Right atrium auricular region (tissue), 2 donors: ENCODE results near the gene MANSC1. TPM values are rescaled to one million over a fixed set of nuclear protein-coding genes. Genes with fewer than 3 reads are reported as not detected.

Experiments
- DNase-seq: peaks from one replicate; pipeline ENCODE4 v3.0.0-alpha.2; 2019; ENCODE audit warnings: low spot score
- H3K27ac ChIP-seq, 2 donors: fragments of 200-600 bp; sonication (generic); 1 replicate in 1 of 2; 2 replicates in 1 of 2; pipeline ENCODE4 v1.5.1; 2016 to 2019
- H3K27me3 ChIP-seq, 2 donors: fragments of 200-600 bp; sonication (generic); one replicate each; pipeline versions ENCODE4 v1.5.1 to v1.6.0; 2017 to 2019
- H3K36me3 ChIP-seq: fragments of 200-600 bp; sonication (generic); one replicate; pipeline ENCODE4 v1.5.1; 2016
- H3K4me1 ChIP-seq, 2 donors: fragments of 200-600 bp; sonication (generic); one replicate each; pipeline versions ENCODE4 v1.5.1 to v1.6.0; 2017 to 2019
- H3K4me3 ChIP-seq, 2 donors: fragments of 200-600 bp; sonication (generic); 1 replicate in 1 of 2; 2 replicates in 1 of 2; pipeline ENCODE4 v1.5.1; 2017 to 2019; ENCODE audit warnings: mild to moderate bottlenecking in 1 of 2, moderate library complexity in 1 of 2
- H3K9me3 ChIP-seq, 2 donors: fragments of 200-600 bp; sonication (generic); one replicate each; pipeline ENCODE4 v1.5.1; 2019
- CTCF ChIP-seq, 2 donors: fragments of 200-600 bp; sonication (generic); IDR thresholded peaks; one replicate each; pipeline ENCODE4 v1.5.1; 2019; ENCODE audit warnings: antibody characterized with exemption in 2 of 2
- total RNA-seq, 2 donors: library from RNA; depleted of rRNA; stranded (reverse); fragments of >200 nt; gene quantifications; one replicate each; pipeline ENCODE4 v1.1.0, GENCODE V29; 2016

The MANSC1 gene
- total RNA-seq, 2 donors from 2014 or later, result 16.5 to 28.0 TPM

DNA sequence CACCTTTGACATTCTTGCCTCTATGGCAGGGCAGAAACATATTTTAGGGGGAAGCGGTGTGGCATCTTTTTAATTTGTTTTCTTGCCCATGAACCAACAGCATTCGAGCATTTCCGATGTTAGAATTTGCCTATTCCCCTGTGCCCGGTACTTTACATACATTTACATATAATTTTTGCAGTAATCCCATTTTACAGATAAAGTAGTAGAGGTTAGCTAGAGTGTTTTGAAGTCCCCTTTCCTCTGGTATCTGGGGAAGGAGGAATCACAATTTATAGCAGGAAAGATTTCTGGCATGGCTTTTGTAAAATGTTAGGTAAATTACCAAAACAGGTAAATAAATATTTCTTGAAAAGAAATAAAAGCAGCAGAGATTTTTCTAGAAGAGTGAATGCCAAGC lies 8.5 kb upstream of the MANSC1 start:
- Histone ChIP-seq H3K9me3 (no peaks in the 10 kb centered on the region), H3K36me3 (peaks cover 8% of the 10 kb centered on the region), H3K4me1 (peaks cover 0 to 9% of the 10 kb centered on the region in 2 donors), H3K4me3 (no peak overlapping the region), H3K27me3 (no peaks in the 10 kb centered on the region), H3K27ac (peak overlapping the region; percentile 93 to 98)
- no peak for TF ChIP-seq CTCF (IDR thresholded peaks at IDR 0.05)
- no peak for DNase-seq

DNA sequence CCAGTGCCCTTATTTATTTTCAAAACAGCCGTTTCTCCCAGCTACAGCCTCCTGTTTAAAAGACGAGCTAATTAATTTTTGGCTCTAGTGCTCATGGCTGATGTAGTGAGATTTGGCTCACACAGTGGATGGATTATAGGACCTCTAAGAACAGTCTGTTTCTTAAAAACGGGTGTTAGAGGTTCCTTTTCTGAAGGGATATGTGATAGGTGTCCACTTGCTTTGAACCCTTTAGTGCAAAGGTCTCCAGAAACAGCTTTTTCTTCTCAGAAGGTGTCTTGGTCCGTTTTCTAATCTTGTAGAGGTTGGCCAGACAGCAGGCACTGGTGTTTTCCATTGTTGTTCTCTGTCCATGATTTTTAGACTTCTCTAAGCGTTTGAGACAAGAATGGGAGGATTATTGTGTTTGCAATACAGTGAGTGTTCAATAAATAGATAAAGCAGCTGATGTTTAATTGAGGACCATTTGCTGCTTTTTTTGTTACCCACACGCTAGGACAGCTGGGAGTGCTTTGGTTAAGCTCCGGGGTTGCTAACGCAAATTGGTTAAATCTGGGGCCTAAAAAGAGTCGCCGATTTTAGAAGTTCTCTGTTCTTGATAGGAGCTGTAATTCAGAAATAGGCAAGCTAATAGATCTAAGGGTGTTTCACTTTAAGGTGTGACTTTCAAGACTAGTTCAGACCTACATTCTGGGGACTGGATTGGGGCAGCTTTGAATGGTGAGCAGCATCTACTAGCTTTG lies 7.8 kb upstream of the MANSC1 start:
- no peaks in the 10 kb centered on the region for H3K9me3 ChIP-seq
- peaks cover 4% of the 10 kb centered on the region for H3K36me3 ChIP-seq
- peaks cover 0 to 9% of the 10 kb centered on the region in 2 donors for H3K4me1 ChIP-seq
- DNase-seq, result no peak
- peak overlapping the region; percentile 88 to 95 for H3K4me3 ChIP-seq
- no peaks in the 10 kb centered on the region for H3K27me3 ChIP-seq
- H3K27ac ChIP-seq, result peak overlapping the region; percentile 93 to 98
- no peak for TF ChIP-seq CTCF (IDR thresholded peaks at IDR 0.05)

DNA sequence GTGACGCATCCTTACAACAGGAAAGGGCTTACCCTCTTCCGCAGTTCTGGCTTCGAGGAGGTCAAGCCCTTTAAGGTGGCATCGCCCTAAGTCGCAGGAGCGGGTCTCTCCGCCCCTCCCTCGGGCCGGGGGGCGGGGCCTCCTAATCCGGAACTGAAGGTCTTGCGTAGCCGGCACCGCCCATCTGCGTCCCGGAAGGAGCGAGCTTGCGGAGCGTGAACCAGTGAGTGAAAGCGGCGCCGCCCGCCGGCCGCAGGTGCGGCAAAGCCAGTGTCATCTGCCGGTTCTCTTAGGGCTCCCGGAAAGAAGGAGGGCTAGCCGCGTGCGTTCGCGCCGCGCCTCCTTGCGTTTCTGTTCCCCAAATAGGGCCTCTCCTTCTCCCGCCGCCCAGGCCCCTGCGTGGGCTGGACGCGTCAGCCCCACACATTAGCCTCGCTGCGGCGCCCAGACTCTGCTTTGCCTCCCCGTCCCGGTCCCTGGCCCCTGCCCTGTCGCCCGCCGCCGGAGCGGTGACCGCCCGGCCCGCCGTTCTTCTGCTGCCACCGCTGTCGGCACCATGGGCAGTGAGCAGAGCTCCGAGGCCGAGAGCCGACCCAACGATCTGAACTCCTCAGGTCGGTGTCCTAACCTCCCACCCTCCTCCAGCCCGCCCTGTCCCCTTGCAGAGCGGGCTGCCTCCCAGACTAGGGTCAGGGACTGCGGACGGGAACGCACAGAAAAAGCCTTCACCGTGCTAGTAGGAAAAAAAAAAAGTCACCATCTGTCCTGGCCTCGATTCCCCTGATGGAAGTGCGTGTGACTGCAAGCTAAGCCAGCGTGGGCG lies 7.1 kb upstream of the MANSC1 start, which contains the start of gene BORCS5:
BORCS5 (plus strand) TSS at position 183 of the 823 bp plus-strand sequence; CDS start at position 557, 374 bp downstream.
- Histone ChIP-seq H3K4me3 (peak within 1 kb of the TSS; percentile 88 to 95), H3K9me3 (no peaks in the 10 kb centered on the region), H3K36me3 (no peaks in the 10 kb centered on the region), H3K27ac (peak within 1 kb of the TSS; percentile 93 to 98), H3K4me1 (peaks cover 0 to 9% of the 10 kb centered on the region in 2 donors), H3K27me3 (no peaks in the 10 kb centered on the region)
- TF ChIP-seq CTCF (IDR thresholded peaks at IDR 0.05), result peak in 1 of 2 donors; percentile 24
- peak; percentile 97 for DNase-seq

DNA sequence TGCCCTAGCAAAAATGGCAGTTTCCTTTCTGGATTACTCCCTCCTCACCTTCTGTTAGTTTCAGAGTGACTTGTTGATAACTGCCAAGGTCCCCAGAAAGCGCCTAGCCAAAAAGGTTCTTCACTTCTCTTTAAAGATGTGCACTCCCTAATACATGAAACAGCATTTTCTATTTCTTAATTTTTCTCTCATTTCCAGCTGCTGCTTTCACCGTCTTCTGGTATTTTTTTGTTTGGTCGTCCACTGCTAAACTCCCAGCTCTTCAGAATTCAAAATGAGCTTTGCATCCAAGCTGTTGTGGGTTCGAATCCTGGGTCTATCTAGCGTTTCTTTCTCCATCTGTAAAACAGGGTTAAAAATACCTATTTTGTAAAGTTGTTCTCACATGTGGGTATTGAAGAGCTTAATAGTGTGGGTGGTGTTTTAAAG lies 6.4 kb upstream of the MANSC1 start:
- H3K27me3 ChIP-seq, result no peaks in the 10 kb centered on the region
- peaks cover 0 to 9% of the 10 kb centered on the region in 2 donors for H3K4me1 ChIP-seq
- no peaks in the 10 kb centered on the region for H3K9me3 ChIP-seq
- H3K4me3 ChIP-seq, result peak overlapping the region; percentile 88 to 95
- H3K27ac ChIP-seq, result peak overlapping the region; percentile 93 to 98
- TF ChIP-seq CTCF (IDR thresholded peaks at IDR 0.05), result no peak
- H3K36me3 ChIP-seq, result no peaks in the 10 kb centered on the region
- DNase-seq, result no peak

DNA sequence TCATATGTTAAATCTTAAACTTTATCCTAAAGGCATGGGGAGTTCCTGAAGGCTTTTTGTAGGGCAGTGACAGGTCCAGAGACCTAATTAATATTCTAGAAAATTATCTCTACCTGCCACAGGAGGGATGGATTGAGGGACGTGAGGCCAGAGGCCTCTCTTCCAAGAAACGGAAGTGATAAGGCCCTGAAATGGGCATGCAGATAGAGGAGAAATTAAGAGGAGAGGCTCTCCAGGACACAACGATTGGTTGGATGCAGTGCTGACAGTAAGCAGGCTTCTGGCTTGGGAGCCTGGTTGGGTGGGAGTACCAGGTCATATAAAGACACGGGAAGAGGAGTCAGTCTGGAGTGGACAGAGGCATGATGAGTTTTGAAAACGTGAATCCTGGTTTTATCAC lies 3.8 kb upstream of the MANSC1 start:
- Histone ChIP-seq H3K27ac (no peak overlapping the region), H3K4me3 (no peak overlapping the region), H3K36me3 (no peaks in the 10 kb centered on the region), H3K27me3 (no peaks in the 10 kb centered on the region), H3K9me3 (no peaks in the 10 kb centered on the region), H3K4me1 (peaks cover 0 to 21% of the 10 kb centered on the region in 2 donors)
- TF ChIP-seq CTCF (IDR thresholded peaks at IDR 0.05), result no peak
- DNase-seq, result no peak
